AG04450 (cell line): ENCODE results near the gene MAP3K15. TPM values are rescaled to one million over a fixed set of nuclear protein-coding genes. Genes with fewer than 3 reads are reported as not detected.

ENCODE experiments used
- CTCF ChIA-PET: fragments of 300-600, 350-600 bp; formaldehyde crosslinking; extraction: SDS; loops from one replicate; lab custom pipeline; 2022; ENCODE audit warnings: antibody characterized with exemption, inconsistent platforms; lab: Charles Lee
- POLR2A ChIA-PET: fragments of 350-600 bp; formaldehyde crosslinking; extraction: SDS; loops from one replicate; lab custom pipeline; 2021; ENCODE audit warnings: antibody characterized with exemption, inconsistent platforms; lab: Yijun Ruan, JAX
- DNase-seq: peaks from one replicate; pipeline ENCODE4 v3.0.0-alpha.2; 2011; ENCODE audit warnings: low read depth, low spot score
- H3K27ac ChIP-seq: one replicate; pipeline ENCODE4 v1.5.1; 2012; ENCODE audit warnings: low read depth, low read length, control low read depth
- H3K27me3 ChIP-seq: one replicate; pipeline ENCODE4 v1.6.0; 2012; ENCODE audit warnings: low read length; ENCODE audit not compliant: control insufficient read depth, insufficient read depth
- H3K4me3 ChIP-seq: 2 replicates; pipeline ENCODE4 v1.5.1; 2011; ENCODE audit warnings: mild to moderate bottlenecking, low read depth, low read length, control low read depth
- H3K9me3 ChIP-seq: 2 replicates; pipeline ENCODE4 v1.5.1; 2012; ENCODE audit warnings: low read length; ENCODE audit not compliant: control insufficient read depth, insufficient read depth
- polyA plus RNA-seq: library from polyadenylated mRNA; depleted of rRNA; stranded (reverse); fragments of >200 nt; gene quantifications from 2 replicates; pipeline ENCODE4 v1.2.3, GENCODE V29; 2011
- TF ChIP-seq, protein P1 (sequence below): IDR thresholded peaks from 2 replicates; pipeline ENCODE4 v1.5.1; 2011; ENCODE audit warnings: low read depth, low read length, control low read depth, inconsistent platforms

The MAP3K15 gene
- polyA plus RNA-seq, 1 experiment = 0.35 TPM

DNA sequence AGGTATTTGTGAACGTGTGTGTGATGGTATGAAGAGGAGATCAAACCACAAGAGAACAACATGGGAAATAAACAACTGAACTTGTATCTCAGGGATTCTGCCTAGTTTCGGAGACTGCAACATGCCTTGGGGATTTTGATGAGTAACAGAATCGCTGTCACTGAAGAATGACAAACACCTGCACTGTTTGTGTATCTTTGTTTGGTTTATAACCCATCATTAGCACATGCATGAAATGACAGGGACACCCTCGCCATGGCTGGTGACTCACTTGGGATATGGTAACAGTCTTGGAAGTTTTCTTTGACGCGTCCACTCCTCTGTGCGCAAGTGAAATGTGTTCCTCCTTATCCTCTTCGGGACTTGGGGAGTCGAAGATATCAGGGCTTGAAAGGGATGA, 30.3 kb upstream of the MAP3K15 start:
- TF ChIP-seq, protein P1, sequence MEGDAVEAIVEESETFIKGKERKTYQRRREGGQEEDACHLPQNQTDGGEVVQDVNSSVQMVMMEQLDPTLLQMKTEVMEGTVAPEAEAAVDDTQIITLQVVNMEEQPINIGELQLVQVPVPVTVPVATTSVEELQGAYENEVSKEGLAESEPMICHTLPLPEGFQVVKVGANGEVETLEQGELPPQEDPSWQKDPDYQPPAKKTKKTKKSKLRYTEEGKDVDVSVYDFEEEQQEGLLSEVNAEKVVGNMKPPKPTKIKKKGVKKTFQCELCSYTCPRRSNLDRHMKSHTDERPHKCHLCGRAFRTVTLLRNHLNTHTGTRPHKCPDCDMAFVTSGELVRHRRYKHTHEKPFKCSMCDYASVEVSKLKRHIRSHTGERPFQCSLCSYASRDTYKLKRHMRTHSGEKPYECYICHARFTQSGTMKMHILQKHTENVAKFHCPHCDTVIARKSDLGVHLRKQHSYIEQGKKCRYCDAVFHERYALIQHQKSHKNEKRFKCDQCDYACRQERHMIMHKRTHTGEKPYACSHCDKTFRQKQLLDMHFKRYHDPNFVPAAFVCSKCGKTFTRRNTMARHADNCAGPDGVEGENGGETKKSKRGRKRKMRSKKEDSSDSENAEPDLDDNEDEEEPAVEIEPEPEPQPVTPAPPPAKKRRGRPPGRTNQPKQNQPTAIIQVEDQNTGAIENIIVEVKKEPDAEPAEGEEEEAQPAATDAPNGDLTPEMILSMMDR = no peak
- ChIA-PET CTCF (interaction anchor here (0.9 kb wide), 1 partner anchor 10 kb away, joined by 4 read pairs; no protein-coding TSS in a partner anchor), POLR2A (no interaction called here)
- Histone ChIP-seq H3K4me3 (no peak overlapping the region), H3K27ac (no peak overlapping the region), H3K27me3 (no peaks in the 10 kb centered on the region), H3K9me3 (no peaks in the 10 kb centered on the region)
- no peak for DNase-seq

DNA sequence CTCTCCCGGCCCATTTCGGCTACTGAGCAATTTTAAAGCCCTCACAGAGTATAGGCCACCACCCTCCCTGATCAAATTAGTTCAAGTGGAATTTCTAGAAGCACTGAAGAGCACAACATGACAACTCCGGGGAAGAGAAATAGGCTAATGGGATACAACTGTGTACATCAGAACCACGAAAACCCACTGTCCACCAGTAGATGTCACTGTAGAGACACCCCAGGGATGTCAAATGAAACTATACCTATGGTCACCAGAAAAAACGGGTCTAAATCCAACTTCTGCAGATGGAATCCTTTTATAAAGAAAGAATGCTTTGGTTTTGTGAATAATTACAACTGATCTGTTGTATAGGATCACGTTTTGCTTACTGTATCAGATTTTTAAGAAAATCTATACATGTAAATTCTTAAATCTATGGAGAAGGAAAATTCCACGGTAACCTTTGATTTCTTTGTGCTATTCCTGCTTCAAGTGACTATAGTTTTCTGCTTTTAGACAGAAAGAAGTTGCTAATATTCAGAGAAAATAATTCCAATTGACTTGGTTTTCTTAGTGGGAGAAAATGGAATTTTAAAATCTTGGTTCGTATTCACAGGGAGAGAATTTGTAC, 29.5 kb upstream of the MAP3K15 start:
- TF ChIP-seq, protein P1 = peak; percentile 75
- ChIA-PET CTCF (interaction anchor here (0.9 kb wide), 1 partner anchor 9 kb away, joined by 4 read pairs; no protein-coding TSS in a partner anchor), POLR2A (interaction anchor here (0.5 kb wide), 1 partner anchor 17 kb away, joined by 4 read pairs; no protein-coding TSS in a partner anchor)
- DNase-seq = no peak
- H3K27me3 ChIP-seq = no peaks in the 10 kb centered on the region
- no peak overlapping the region for H3K27ac ChIP-seq
- H3K9me3 ChIP-seq = no peaks in the 10 kb centered on the region
- no peak overlapping the region for H3K4me3 ChIP-seq

DNA sequence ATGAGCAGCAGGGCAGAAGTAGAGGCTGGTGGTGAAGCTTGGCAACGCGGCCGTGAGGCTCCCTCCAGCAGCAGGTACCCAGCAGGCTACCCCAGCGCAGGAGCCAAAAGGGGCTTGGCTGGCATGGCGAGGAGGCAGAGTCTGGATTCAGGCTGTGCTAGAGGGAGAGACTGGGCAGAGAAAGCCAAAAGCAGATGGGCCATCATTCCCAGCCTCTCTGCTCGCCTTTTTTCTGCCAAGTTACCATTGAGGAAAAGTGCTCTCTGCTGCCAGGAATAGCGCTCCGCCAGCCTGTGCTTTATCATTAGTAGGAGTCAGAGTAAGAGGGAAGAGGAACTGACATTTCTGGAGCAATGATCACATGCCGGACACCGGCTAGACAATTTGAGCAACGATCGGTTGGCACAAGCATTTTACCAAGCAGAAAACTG, 28.7 kb upstream of the MAP3K15 start:
- TF ChIP-seq, protein P1 = no peak
- ChIA-PET POLR2A (no interaction called here), CTCF (no interaction called here)
- Histone ChIP-seq H3K27me3 (no peaks in the 10 kb centered on the region), H3K9me3 (no peaks in the 10 kb centered on the region), H3K27ac (no peak overlapping the region), H3K4me3 (no peak overlapping the region)
- DNase-seq = no peak

DNA sequence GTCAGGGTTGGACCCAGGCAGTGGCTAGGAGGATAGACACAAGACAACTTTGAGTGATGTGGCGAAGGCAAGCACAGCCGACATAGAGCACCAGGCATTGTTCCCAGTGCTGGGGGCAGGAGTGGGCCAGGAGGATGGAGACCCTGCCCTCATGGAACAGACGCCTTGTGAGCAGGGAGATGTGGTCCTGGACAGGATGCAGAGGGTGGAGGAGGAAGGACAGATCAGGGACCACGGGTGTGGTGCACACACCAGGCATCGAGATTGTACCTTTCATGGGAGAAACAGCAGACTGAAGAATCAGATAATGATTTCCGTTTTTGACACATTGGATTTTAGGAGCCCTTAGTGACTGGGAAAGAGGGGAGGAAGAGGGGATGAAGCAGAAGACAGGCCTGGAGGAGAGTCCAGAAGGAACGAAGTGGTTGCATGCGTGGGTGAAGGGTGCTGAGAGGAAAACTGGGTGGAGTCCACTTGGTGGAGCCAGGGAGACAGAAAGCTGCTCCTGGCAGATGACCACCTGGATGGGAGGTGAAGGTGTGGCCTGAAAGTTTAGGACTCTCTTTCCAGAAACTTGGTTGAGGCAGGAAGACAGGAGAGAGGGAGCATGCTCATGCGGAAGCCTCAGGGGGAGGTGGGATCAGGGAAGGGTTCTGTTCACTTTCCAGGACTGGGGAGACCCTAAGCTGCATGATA, 27.9 kb upstream of the MAP3K15 start:
- TF ChIP-seq, protein P1 = no peak
- Histone ChIP-seq H3K27me3 (no peaks in the 10 kb centered on the region), H3K4me3 (no peak overlapping the region), H3K27ac (no peak overlapping the region), H3K9me3 (no peaks in the 10 kb centered on the region)
- no peak for DNase-seq
- ChIA-PET POLR2A (no interaction called here), CTCF (no interaction called here)

DNA sequence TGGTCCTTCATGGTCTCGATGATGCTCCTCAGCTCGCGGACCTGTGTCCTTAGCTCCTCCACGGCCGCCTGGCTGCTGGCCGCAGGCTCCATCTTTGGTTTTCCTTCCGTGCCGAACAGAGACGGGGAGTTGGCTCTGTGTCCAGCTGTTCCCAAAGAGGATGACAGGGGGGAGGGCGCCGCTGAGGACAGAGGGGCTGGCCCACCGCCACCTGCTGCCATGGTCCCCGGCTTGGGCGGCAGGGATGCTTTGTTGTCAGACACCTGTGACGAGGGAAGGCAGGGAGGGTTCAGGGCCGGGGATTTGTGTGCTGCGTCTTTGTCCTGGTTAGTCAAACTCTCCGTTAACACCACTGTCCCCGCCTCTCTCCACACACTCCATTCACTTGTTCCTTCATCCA, 26.6 kb upstream of the MAP3K15 start:
- ChIA-PET CTCF (no interaction called here), POLR2A (no interaction called here)

More for the DNA sequence above, 26.6 kb upstream of the MAP3K15 start:
- Histone ChIP-seq H3K27me3 (no peaks in the 10 kb centered on the region), H3K9me3 (no peaks in the 10 kb centered on the region), H3K4me3 (no peak overlapping the region), H3K27ac (no peak overlapping the region)
- DNase-seq = no peak
- TF ChIP-seq, protein P1 = no peak
